Type B pancreatic cell (in vitro differentiated cells): ENCODE results near the gene XXYLT1. TPM values are rescaled to one million over a fixed set of nuclear protein-coding genes. Genes with fewer than 3 reads are reported as not detected.

ENCODE experiments used
- DNase-seq: peaks from one replicate; pipeline ENCODE4 v3.0.0; 2021; ENCODE audit warnings: mixed read lengths; ENCODE audit not compliant: unreplicated experiment; ENCODE audit errors: extremely low spot score
- H3K27ac Mint-ChIP-seq: 2 replicates; pipeline ENCODE4 v1.8.0; 2021; ENCODE audit warnings: mild to moderate bottlenecking, mixed read lengths
- H3K27me3 Mint-ChIP-seq: 2 replicates; pipeline ENCODE4 v1.8.0; 2021; ENCODE audit warnings: mixed read lengths
- H3K36me3 Mint-ChIP-seq: 2 replicates; pipeline ENCODE4 v1.8.0; 2021; ENCODE audit warnings: mixed read lengths
- H3K4me1 Mint-ChIP-seq: one replicate; pipeline ENCODE4 v1.8.0; 2021; ENCODE audit warnings: mixed read lengths; ENCODE audit not compliant: unreplicated experiment
- H3K4me3 Mint-ChIP-seq: 2 replicates; pipeline ENCODE4 v1.8.0; 2021; ENCODE audit warnings: mild to moderate bottlenecking, mixed read lengths
- H3K9me3 Mint-ChIP-seq: 2 replicates; pipeline ENCODE4 v1.8.0; 2021; ENCODE audit warnings: mixed read lengths
- CTCF ChIP-seq: fragments of 200-600 bp; sonication (generic); conservative IDR thresholded peaks from 2 replicates; pipeline ENCODE4 v1.5.0; 2021; ENCODE audit warnings: antibody characterized with exemption, mild to moderate bottlenecking
- total RNA-seq: library from RNA; stranded (reverse); gene quantifications from 2 replicates; pipeline ENCODE4 v1.2.1, GENCODE V29; 2021; ENCODE audit warnings: low replicate concordance

The XXYLT1 gene
- total RNA-seq, 1 donor from 2014 or later = 27.0 TPM

GRCh38 chr3:195084746-195085145 is 186.2 kb downstream of the XXYLT1 start:
- no peaks in the 10 kb centered on the region for H3K27me3 Mint-ChIP-seq
- H3K36me3 Mint-ChIP-seq = no peaks in the 10 kb centered on the region

GRCh38 chr3:195083659-195084058 is 187.3 kb downstream of the XXYLT1 start:
- H3K27ac Mint-ChIP-seq = peak overlapping the region; percentile 46
- peaks cover 50% of the 10 kb centered on the region for H3K4me1 Mint-ChIP-seq
- DNase-seq = no peak
- no peaks in the 10 kb centered on the region for H3K9me3 Mint-ChIP-seq
- TF ChIP-seq CTCF = no peak
- H3K4me3 Mint-ChIP-seq = no peak overlapping the region
- H3K27me3 Mint-ChIP-seq = no peaks in the 10 kb centered on the region
- H3K36me3 Mint-ChIP-seq = no peaks in the 10 kb centered on the region

More at GRCh38 chr3:195084746-195085145, 186.2 kb downstream of the XXYLT1 start:
- H3K4me1 Mint-ChIP-seq = peaks cover 39% of the 10 kb centered on the region
- no peak overlapping the region for H3K4me3 Mint-ChIP-seq
- no peak for DNase-seq
- H3K27ac Mint-ChIP-seq = no peak overlapping the region
- no peaks in the 10 kb centered on the region for H3K9me3 Mint-ChIP-seq
- TF ChIP-seq CTCF = no peak

GRCh38 chr3:195082811-195083210 is 188.1 kb downstream of the XXYLT1 start:
- Mint-ChIP-seq H3K4me1 (peaks cover 52% of the 10 kb centered on the region), H3K4me3 (no peak overlapping the region)

GRCh38 chr3:195081242-195081963 is 189.6 kb downstream of the XXYLT1 start:
- H3K36me3 Mint-ChIP-seq = no peaks in the 10 kb centered on the region
- H3K9me3 Mint-ChIP-seq = no peaks in the 10 kb centered on the region
- no peak overlapping the region for H3K4me3 Mint-ChIP-seq
- no peak overlapping the region for H3K27ac Mint-ChIP-seq
- no peaks in the 10 kb centered on the region for H3K27me3 Mint-ChIP-seq
- no peak for TF ChIP-seq CTCF
- no peak for DNase-seq
- H3K4me1 Mint-ChIP-seq = peaks cover 47% of the 10 kb centered on the region

More at GRCh38 chr3:195082811-195083210, 188.1 kb downstream of the XXYLT1 start:
- H3K36me3 Mint-ChIP-seq = no peaks in the 10 kb centered on the region
- no peak for TF ChIP-seq CTCF
- H3K27me3 Mint-ChIP-seq = no peaks in the 10 kb centered on the region
- no peaks in the 10 kb centered on the region for H3K9me3 Mint-ChIP-seq
- H3K27ac Mint-ChIP-seq = no peak overlapping the region
- no peak for DNase-seq

- no peak overlapping the region for H3K4me3 Mint-ChIP-seq
- no peak overlapping the region for H3K27ac Mint-ChIP-seq
- H3K4me1 Mint-ChIP-seq = peaks cover 43% of the 10 kb centered on the region
- no peaks in the 10 kb centered on the region for H3K27me3 Mint-ChIP-seq
- TF ChIP-seq CTCF = no peak
- no peak for DNase-seq
- no peaks in the 10 kb centered on the region for H3K9me3 Mint-ChIP-seq
- no peaks in the 10 kb centered on the region for H3K36me3 Mint-ChIP-seq
These were observed 190.3 kb downstream of the XXYLT1 start for GRCh38 chr3:195080571-195081151.
